Esophagus squamous epithelium (tissue), 4 donors: Measurements from ENCODE around the gene ALCAM.

Experiments used
- POLR2A ChIP-seq, 4 donors: fragments of 450-650 bp; IDR thresholded peaks; one replicate each; pipeline ENCODE4 v1.6.1; 2017; ENCODE audit warnings: antibody characterized with exemption in 4 of 4, mild to moderate bottlenecking in 4 of 4, moderate library complexity in 3 of 4
- TF ChIP-seq, protein P1 (sequence below), 6 experiments: fragments of 450-650 bp in 4 of 6; fragments of 200-600 bp in 2 of 6; sonication (generic) in 2 of 6; IDR thresholded peaks; one replicate each; pipeline ENCODE4 v1.5.1; 2016 to 2019; ENCODE audit warnings: antibody characterized with exemption in 6 of 6, mild to moderate bottlenecking in 4 of 6, moderate library complexity in 4 of 6

DNA sequence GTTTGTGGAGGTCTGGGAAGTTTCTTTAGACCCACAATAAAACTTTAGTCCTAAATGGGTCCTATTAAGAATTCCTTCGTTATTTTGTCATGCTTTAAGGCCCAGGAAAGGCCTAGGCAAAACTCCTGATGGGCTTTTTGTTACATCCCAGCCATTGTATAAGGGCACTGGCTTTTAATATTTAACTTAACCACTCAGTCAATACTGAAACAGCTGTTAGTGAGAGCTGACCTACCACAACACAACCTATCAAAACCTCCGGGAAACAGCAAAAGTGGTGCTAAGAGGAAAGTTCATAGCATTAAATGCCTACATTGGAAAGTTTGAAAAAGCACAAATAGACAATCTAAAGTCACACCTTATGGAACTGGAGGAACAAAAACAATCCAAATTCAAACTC is 39.6 kb downstream of the ALCAM start:
- TF ChIP-seq, protein P1, sequence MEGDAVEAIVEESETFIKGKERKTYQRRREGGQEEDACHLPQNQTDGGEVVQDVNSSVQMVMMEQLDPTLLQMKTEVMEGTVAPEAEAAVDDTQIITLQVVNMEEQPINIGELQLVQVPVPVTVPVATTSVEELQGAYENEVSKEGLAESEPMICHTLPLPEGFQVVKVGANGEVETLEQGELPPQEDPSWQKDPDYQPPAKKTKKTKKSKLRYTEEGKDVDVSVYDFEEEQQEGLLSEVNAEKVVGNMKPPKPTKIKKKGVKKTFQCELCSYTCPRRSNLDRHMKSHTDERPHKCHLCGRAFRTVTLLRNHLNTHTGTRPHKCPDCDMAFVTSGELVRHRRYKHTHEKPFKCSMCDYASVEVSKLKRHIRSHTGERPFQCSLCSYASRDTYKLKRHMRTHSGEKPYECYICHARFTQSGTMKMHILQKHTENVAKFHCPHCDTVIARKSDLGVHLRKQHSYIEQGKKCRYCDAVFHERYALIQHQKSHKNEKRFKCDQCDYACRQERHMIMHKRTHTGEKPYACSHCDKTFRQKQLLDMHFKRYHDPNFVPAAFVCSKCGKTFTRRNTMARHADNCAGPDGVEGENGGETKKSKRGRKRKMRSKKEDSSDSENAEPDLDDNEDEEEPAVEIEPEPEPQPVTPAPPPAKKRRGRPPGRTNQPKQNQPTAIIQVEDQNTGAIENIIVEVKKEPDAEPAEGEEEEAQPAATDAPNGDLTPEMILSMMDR (IDR thresholded peaks at IDR 0.05): no peak
- TF ChIP-seq POLR2A (IDR thresholded peaks at IDR 0.05): no peak
